ENCODE measurements around the gene CFAP73.
"Not testable (repeated sequence)": the region's sequence is repeated elsewhere in the genome, so short reads cannot be mapped to it uniquely, and the experiment has no call there.

CFAP73 gene

GRCh38 chr12:113196582-113196981, 47.1 kb downstream of the CFAP73 start:
- no peak for DNase-seq

- peak; percentile 55 for DNase-seq
Observed at GRCh38 chr12:113196990-113197389, 47.5 kb downstream of the CFAP73 start.

GRCh38 chr12:113197518-113198077, 48.1 kb downstream of the CFAP73 start:
- no peak for DNase-seq

- no peak for DNase-seq
Observed at GRCh38 chr12:113198296-113198695, 48.8 kb downstream of the CFAP73 start.

GRCh38 chr12:113200021-113200797, 50.7 kb downstream of the CFAP73 start:
- DNase-seq = no peak

- DNase-seq = no peak
Observed at GRCh38 chr12:113201187-113202177, 52.0 kb downstream of the CFAP73 start.

GRCh38 chr12:113202300-113203075, 53.0 kb downstream of the CFAP73 start:
- DNase-seq = no peak

- no peak for DNase-seq
Observed at GRCh38 chr12:113203852-113204760, 54.6 kb downstream of the CFAP73 start.

GRCh38 chr12:113204804-113205203, 55.3 kb downstream of the CFAP73 start:
- DNase-seq = no peak

- DNase-seq = not testable (repeated sequence)
Observed at GRCh38 chr12:113206802-113207201, 57.3 kb downstream of the CFAP73 start.

GRCh38 chr12:113207613-113208040, 58.1 kb downstream of the CFAP73 start:
- no peak for DNase-seq

GRCh38 chr12:113208041-113208934, 58.8 kb downstream of the CFAP73 start:
- peak; percentile 71 for DNase-seq

All from stimulated activated CD4-positive, alpha-beta T cell treated with anti-CD3 and anti-CD28 coated beads, Interleukin-1b, Interleukin-23, amount 100 ng/mL, for 48 hours (primary cell).